HCT116 (cell line): ENCODE measurements around the gene GNG7. TPM values are rescaled to one million over a fixed set of nuclear protein-coding genes. Genes with fewer than 3 reads are reported as not detected.
A peak's percentile ranks its signal among the peaks of the same experiment; 100 is the strongest.

ENCODE experiments used
- ATAC-seq: fragments of 200-7000 bp; cut with Tn5 transposase; 2 replicates; pipeline ENCODE4 v1.9.1; 2020; ENCODE audit warnings: mild to moderate bottlenecking, moderate library complexity
- BruUV-seq: library from RNA; stranded (reverse); fragments of 400-500 nt; replicated peaks from 2 replicates; lab custom pipeline; 2021; lab: Mats Ljungman, UMichigan
- CTCF ChIA-PET: fragments of 300-600 bp; sonication (Branson Sonifier 250); formaldehyde crosslinking; loops from one replicate; lab custom pipeline; 2021; ENCODE audit warnings: antibody characterized with exemption; lab: Charles Lee
- POLR2A ChIA-PET: fragments of 300-600, 350-600 bp; sonication (Branson Sonifier 250); formaldehyde crosslinking; loops from one replicate; lab custom pipeline; 2021; ENCODE audit warnings: antibody characterized with exemption; lab: Charles Lee
- RAD21 ChIA-PET, 2 experiments: fragments of 300-600 bp; sonication (Branson Sonifier 250); formaldehyde crosslinking; loops; one replicate each; lab custom pipeline; 2023; ENCODE audit warnings: low total read pairs in 2 of 2; ENCODE audit not compliant: uncharacterized antibody in 2 of 2, unreplicated experiment in 2 of 2, low non-redundant PET in 1 of 2; lab: Charles Lee
- DNase-seq: peaks from one replicate; pipeline ENCODE4 v3.0.0-alpha.2; 2010; ENCODE audit warnings: low read depth, low spot score
- H2AFZ ChIP-seq: fragments of 200-600 bp; shearing (Covaris generic), sonication (generic); 2 replicates; pipeline ENCODE4 v1.6.1; 2017; ENCODE audit warnings: low read depth, mixed run types, mixed read lengths, antibody characterized with exemption, low read length; ENCODE audit not compliant: poor library complexity, severe bottlenecking
- H3K27ac ChIP-seq: 2 replicates; pipeline ENCODE4 v1.5.1; 2012; ENCODE audit warnings: low read depth, low read length
- H3K27me3 ChIP-seq: fragments of 200-600 bp; sonication (generic); 2 replicates; pipeline ENCODE4 v1.6.1; 2016; ENCODE audit warnings: mixed run types, low read length, mixed read lengths; ENCODE audit not compliant: insufficient read depth
- H3K36me3 ChIP-seq, 2 experiments: fragments of 200-500 bp in 1 of 2; fragments of 200-600 bp in 1 of 2; sonication (Bioruptor generic) in 1 of 2; sonication (generic) in 1 of 2; 2 replicates each; pipeline versions ENCODE4 v1.5.1 to v1.6.1; 2014 to 2016; ENCODE audit warnings: low read length in 2 of 2, inconsistent platforms in 1 of 2, mixed read lengths in 1 of 2, mixed run types in 1 of 2; ENCODE audit not compliant: insufficient read depth in 2 of 2, control insufficient read depth in 1 of 2
- H3K4me1 ChIP-seq, 2 experiments: fragments of 200-600 bp in 1 of 2; sonication (generic) in 1 of 2; 2 replicates each; pipeline versions ENCODE4 v1.5.1 to v1.6.1; 2012 to 2017; ENCODE audit warnings: low read length in 2 of 2, inconsistent platforms in 1 of 2, mild to moderate bottlenecking in 1 of 2, mixed read lengths in 1 of 2, mixed run types in 1 of 2, moderate library complexity in 1 of 2; ENCODE audit not compliant: insufficient read depth in 2 of 2, control insufficient read depth in 1 of 2
- H3K4me2 ChIP-seq: fragments of 200-600 bp; sonication (generic); 2 replicates; pipeline ENCODE4 v1.6.1; 2017; ENCODE audit warnings: mixed run types, low read length, mixed read lengths
- H3K4me3 ChIP-seq, 2 experiments: fragments of 200-600 bp in 1 of 2; sonication (generic) in 1 of 2; replicated peaks in 1 of 2; 2 replicates each; pipeline ENCODE4 v1.5.1; 2011 to 2016; ENCODE audit warnings: low read length in 2 of 2, control low read depth in 1 of 2, low read depth in 1 of 2, mild to moderate bottlenecking in 1 of 2, mixed read lengths in 1 of 2, mixed run types in 1 of 2
- H3K79me2 ChIP-seq: fragments of 200-600 bp; sonication (generic); 2 replicates; pipeline ENCODE4 v1.6.1; 2017; ENCODE audit warnings: mild to moderate bottlenecking, mixed run types, low read length, moderate library complexity, mixed read lengths; ENCODE audit not compliant: insufficient read depth
- H3K9ac ChIP-seq: fragments of 200-600 bp; sonication (generic); 2 replicates; pipeline ENCODE4 v1.6.1; 2016; ENCODE audit warnings: low read length, mixed read lengths
- H3K9me2 ChIP-seq: fragments of 200-600 bp; sonication (generic), shearing (Covaris generic); 2 replicates; pipeline ENCODE4 v1.6.1; 2017; ENCODE audit warnings: mixed run types, mild to moderate bottlenecking, moderate library complexity; ENCODE audit not compliant: insufficient read depth
- H3K9me3 ChIP-seq, 2 experiments: fragments of 200-500 bp in 1 of 2; fragments of 200-600 bp in 1 of 2; sonication (Bioruptor generic) in 1 of 2; sonication (generic) in 1 of 2; 2 replicates each; pipeline ENCODE4 v1.6.1; 2014 to 2017; ENCODE audit warnings: low read length in 2 of 2, mixed read lengths in 2 of 2, inconsistent platforms in 1 of 2, low read depth in 1 of 2, mild to moderate bottlenecking in 1 of 2, mixed run types in 1 of 2, moderate library complexity in 1 of 2; ENCODE audit not compliant: control insufficient read depth in 1 of 2, insufficient read depth in 1 of 2
- H4K20me1 ChIP-seq: fragments of 200-600 bp; sonication (generic), shearing (Covaris generic); 2 replicates; pipeline ENCODE4 v1.6.1; 2017; ENCODE audit warnings: mixed run types, mild to moderate bottlenecking, moderate library complexity; ENCODE audit not compliant: insufficient read depth
- EZH2 ChIP-seq: fragments of 200-600 bp; sonication (generic); IDR thresholded peaks from 2 replicates; pipeline ENCODE4 v1.6.1; 2017; ENCODE audit warnings: antibody characterized with exemption, mixed run types
- POLR2AphosphoS5 ChIP-seq: IDR thresholded peaks from 2 replicates; pipeline ENCODE4 v1.6.1; 2011; ENCODE audit warnings: mild to moderate bottlenecking, low read depth, low read length, moderate library complexity
- SIN3A ChIP-seq: IDR thresholded peaks from 2 replicates; pipeline ENCODE4 v1.6.1; 2012; ENCODE audit warnings: low read depth
- SP1 ChIP-seq: IDR thresholded peaks from 2 replicates; pipeline ENCODE4 v1.6.1; 2012; ENCODE audit warnings: low read depth
- ZFX ChIP-seq: fragments of 450-650 bp; IDR thresholded peaks from 2 replicates; pipeline ENCODE4 v1.6.1; 2017
- intact Hi-C: fragments of 100-400 bp; cut with micrococcal nuclease; formaldehyde crosslinking; loops from 2 replicates; pipeline ENCODE4 v1.10.0; 2022
- total RNA-seq: library from RNA; stranded (reverse); gene quantifications from one replicate; pipeline ENCODE4 v1.2.1, GENCODE V29; 2021; ENCODE audit not compliant: unreplicated experiment
- TF ChIP-seq, protein P1 (sequence below): IDR thresholded peaks from 2 replicates; pipeline ENCODE4 v1.6.1; 2012; ENCODE audit warnings: low read depth
- TF ChIP-seq, protein P2 (sequence below): IDR thresholded peaks from 2 replicates; pipeline ENCODE4 v1.6.1; 2011; ENCODE audit warnings: mild to moderate bottlenecking, low read length, moderate library complexity; ENCODE audit not compliant: insufficient replicate concordance; ENCODE audit errors: extremely low read depth

GNG7 gene
- total RNA-seq, 1 experiment from 2014 or later, result 11.3 TPM

DNA sequence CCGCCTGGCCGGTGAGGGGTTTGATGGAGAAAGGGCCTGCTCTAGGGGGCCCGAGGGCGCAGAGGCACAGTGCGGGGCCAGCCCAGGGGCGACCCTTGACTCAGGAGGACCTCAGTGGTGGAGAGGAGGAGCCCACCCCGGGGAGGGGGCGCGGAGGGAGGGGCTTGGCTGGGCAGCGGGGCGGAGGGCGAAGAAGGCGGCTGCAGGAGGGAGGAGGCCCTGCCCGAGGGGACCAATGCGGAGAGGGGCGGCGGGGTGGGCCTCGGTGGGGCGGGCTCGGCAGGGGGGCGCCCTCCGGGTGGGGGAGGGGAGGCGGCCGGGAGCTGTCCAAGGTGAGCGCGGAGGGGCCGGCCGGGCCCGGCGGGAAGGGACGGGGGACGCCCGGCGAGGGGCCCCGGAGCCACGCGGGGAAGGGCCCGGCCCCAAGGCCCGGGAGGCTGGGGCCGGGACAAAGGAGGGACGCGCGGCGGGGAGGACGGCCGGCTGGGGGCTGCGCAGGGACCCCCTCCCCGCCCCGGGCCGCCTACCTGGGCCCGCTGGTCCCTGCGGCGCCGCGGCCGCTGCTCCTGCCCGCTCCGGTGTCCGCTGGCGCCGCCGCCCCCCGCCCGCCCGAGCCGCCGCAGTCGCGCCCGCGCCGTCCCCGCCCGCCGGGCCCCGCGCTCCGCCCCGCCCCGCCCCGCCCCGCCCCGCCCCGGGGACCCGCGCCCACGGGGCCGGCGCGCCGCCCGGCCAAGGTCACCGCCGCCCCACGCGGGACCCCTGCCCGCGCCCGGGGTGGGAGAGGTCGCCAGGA lies 18.5 kb upstream of the GNG7 start, which contains the start of gene DIRAS1:
Gene DIRAS1 (minus strand): TSS at position 596 of the 793 bp plus-strand sequence. CDS start 3,566 bp downstream, outside the sequence.
- Histone ChIP-seq H3K4me1 (peaks cover 21 to 41% of the 10 kb centered on the region in 2 experiments), H3K36me3 (no peaks in the 10 kb centered on the region; a peak in 1 of 4 replicates), H3K79me2 (peaks cover 11% of the 10 kb centered on the region; the same call in 1 of the 2 replicates), H2AFZ (no peak within 1 kb of the TSS), H3K9me2 (no peaks in the 10 kb centered on the region), H3K27ac (peak within 1 kb of the TSS; percentile 57; the same call in 1 of the 2 replicates), H3K9me3 (peaks cover 0 to 1% of the 10 kb centered on the region in 2 experiments; a peak in 1 of 4 replicates), H3K4me3 (peak within 1 kb of the TSS; percentile 61 to 73), H4K20me1 (no peaks in the 10 kb centered on the region), H3K4me2 (peak within 1 kb of the TSS; percentile 86), H3K9ac (peak within 1 kb of the TSS; percentile 72), H3K27me3 (no peaks in the 10 kb centered on the region)
- ChIA-PET POLR2A (no interaction called here), RAD21 (no interaction called here), CTCF (no interaction called here)
- TF ChIP-seq POLR2AphosphoS5 (no peak), SIN3A (no peak), EZH2 (no peak), SP1 (no peak), ZFX (0 out of 2 replicates have a peak, but pooled peaks have one; percentile 17)
- TF ChIP-seq, protein P1, sequence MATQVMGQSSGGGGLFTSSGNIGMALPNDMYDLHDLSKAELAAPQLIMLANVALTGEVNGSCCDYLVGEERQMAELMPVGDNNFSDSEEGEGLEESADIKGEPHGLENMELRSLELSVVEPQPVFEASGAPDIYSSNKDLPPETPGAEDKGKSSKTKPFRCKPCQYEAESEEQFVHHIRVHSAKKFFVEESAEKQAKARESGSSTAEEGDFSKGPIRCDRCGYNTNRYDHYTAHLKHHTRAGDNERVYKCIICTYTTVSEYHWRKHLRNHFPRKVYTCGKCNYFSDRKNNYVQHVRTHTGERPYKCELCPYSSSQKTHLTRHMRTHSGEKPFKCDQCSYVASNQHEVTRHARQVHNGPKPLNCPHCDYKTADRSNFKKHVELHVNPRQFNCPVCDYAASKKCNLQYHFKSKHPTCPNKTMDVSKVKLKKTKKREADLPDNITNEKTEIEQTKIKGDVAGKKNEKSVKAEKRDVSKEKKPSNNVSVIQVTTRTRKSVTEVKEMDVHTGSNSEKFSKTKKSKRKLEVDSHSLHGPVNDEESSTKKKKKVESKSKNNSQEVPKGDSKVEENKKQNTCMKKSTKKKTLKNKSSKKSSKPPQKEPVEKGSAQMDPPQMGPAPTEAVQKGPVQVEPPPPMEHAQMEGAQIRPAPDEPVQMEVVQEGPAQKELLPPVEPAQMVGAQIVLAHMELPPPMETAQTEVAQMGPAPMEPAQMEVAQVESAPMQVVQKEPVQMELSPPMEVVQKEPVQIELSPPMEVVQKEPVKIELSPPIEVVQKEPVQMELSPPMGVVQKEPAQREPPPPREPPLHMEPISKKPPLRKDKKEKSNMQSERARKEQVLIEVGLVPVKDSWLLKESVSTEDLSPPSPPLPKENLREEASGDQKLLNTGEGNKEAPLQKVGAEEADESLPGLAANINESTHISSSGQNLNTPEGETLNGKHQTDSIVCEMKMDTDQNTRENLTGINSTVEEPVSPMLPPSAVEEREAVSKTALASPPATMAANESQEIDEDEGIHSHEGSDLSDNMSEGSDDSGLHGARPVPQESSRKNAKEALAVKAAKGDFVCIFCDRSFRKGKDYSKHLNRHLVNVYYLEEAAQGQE, result no peak
- TF ChIP-seq, protein P2, sequence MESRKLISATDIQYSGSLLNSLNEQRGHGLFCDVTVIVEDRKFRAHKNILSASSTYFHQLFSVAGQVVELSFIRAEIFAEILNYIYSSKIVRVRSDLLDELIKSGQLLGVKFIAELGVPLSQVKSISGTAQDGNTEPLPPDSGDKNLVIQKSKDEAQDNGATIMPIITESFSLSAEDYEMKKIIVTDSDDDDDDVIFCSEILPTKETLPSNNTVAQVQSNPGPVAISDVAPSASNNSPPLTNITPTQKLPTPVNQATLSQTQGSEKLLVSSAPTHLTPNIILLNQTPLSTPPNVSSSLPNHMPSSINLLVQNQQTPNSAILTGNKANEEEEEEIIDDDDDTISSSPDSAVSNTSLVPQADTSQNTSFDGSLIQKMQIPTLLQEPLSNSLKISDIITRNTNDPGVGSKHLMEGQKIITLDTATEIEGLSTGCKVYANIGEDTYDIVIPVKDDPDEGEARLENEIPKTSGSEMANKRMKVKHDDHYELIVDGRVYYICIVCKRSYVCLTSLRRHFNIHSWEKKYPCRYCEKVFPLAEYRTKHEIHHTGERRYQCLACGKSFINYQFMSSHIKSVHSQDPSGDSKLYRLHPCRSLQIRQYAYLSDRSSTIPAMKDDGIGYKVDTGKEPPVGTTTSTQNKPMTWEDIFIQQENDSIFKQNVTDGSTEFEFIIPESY, result no peak
- intact Hi-C loops, result no loop called here
- ATAC-seq, result peak; percentile 44
- BruUV-seq, result no TSS peak
- no peak for DNase-seq
